Measurements from ENCODE around the gene ARL11.
"Not testable (repeated sequence)": the region's sequence is repeated elsewhere in the genome, so short reads cannot be mapped to it uniquely, and the experiment has no call there.

The ARL11 gene

DNA sequence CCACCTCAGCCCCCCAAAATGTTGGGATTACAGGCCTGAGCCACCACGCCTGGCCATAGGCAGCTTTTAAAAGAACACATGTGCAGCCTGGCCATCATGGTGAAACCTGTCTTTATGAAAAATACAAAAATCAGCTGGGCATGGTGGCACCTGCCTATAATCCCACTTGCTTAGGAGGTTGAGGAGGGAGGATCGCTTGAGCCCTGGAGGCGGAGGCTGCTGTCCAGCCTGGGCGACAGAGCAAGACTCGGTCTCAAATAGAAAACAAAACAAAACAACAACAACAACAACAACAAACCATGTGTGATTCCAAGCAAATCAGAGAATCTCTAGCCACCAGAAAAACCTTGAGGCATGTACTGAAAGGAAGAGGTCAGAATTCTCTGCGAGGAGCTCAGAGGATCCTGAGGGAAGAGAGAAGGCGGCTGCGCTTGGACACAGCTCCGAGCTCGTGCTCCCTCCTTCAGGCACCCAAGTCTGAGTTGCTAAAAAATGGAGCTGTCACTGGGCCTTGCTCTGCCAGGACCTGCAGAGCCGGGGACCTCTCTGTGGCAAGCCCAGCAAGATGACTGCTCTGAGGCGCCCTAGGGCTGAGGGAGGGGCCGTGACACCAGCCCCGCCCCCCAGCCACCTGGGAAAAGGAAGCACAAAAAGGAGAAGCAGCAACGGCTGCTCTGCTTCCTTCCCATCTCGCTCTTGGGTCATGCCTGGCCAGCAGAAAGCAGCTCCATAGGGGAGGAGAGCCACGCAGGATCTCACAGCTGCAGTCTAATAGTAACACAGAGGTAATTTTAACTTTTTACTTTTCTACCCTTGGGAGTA lies at the start of gene ARL11:
Gene ARL11, plus strand, starts transcription at position 677 of the 822 bp plus-strand sequence. CDS start 1,941 bp downstream, outside the sequence.
- DNase-seq (ENCODE audit: low spot score): no peak

DNA sequence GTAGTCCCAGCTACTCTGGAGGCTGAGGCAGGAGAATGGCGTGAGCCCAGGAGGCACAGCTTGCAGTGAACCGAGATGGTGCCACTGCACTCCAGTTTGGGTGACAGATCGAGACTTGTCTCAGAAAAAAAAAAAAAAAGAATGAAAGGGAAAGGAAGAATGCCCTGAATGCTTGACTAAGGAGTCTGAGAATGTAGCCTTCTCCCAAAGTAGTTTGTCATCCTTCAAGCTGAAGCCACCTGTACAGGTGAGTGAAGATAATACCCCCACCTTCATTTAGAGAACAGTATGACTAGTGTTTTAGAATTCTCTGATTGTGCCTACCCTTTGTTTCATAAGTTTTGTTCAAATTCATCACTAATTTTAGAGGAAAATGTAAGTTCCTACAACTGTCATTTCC lies 48.8 kb upstream of the ARL11 start:
- DNase-seq (ENCODE audit: low spot score): no peak

DNA sequence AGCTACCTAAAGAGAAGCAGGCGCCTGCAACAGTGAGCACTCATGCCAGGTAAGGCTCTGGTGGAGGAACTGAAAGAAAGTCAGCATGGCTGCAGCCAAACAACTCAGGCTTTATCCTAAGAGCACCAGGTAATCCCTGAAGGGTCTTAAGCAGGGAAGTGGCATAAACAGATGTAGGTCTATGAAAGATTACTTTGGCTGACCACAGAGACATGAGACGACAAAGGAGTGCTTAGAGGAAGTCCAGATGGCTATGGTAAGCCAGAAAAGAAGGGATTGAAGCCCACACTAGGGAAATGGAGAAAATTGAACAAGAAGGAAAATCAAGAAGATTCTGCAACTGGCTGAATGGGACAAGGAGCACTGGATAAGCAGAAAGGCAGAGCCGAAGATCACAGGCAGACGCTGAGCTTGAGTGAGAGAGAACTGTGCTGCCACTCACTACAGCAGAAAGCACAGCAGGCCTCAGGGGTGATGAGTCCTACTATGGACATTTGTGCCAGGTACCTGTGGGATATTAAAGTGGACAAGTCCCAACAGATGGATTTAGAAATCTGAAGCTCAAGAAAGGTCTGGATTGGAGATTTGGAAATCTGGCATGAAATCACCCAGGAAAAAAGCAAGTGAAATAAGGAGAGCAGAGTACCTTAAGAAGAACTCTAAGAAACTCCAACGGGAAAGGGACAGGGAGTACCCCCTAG lies 47.2 kb upstream of the ARL11 start:
- DNase-seq (ENCODE audit: low spot score): no peak

DNA sequence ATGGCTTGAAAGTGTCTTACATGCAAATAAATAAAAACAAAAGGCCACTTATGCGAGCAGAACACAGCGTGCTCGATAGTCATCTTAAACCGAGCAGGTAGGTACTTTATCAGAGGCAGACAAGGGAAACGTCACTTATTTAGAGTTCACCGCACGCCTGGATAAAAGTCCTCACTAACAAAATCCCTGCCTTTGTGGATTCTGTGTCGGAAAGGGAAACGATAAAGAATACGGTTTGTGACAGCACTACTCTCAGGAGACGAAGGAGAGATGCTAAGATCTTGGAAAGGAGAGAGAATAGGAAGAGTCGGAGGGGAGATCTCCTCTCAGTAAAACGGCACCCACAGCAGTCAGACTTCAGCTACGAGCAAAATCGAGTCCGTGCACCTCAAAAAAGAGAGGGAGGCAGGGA lies 43.5 kb upstream of the ARL11 start:
- DNase-seq (ENCODE audit: low spot score): no peak

DNA sequence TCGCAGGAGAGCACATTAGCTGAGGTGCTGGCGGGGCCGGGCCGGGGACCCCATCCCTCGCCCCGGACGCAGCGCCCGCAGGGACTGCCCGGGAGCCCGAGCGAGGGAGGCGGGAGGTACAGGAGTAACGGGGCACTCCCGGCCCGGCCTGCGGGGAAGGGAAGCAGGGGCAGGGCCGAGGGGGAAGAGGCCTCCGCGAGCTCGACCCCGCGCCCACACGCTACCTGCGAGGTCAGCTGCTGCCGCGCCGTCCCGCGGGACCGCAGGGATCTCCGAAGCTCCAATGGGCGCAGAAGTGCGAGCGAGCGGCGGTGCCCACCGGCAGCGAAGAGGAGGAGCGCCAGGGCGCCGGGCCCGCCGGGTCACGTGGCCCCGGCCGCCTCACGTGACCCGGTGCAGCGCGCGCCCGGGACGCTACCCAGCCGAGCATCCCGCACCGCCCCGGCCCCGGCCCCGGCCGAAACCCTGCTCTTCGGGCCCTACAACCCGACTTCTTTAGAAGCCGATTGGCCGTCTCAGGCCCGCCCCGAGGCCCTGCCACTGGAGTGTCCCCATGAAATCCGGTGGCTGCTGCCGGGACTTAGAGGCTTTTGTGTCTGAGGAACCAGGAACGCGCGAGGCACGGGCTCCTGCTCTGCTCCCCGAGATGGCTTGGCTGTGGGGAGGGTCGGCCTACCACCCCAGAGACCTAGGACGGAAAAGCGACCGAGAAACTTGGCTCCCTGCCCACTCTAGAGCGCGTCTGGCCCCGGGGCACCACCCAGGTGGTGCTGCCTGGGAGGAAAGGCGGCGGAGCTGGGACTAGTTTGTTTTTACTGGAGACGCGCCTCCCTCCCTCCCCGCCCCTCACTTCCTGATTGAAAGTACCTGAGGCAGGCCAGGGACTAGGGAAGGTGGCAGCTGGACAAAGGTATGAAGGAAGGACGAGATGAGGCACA lies 42.8 kb upstream of the ARL11 start, which contains the start of gene RCBTB1:
Gene RCBTB1, minus strand, starts transcription at position 339 of the 938 bp plus-strand sequence. CDS start 18,279 bp downstream, outside the sequence.
- peak; percentile 83 for DNase-seq (ENCODE audit: low spot score)

DNA sequence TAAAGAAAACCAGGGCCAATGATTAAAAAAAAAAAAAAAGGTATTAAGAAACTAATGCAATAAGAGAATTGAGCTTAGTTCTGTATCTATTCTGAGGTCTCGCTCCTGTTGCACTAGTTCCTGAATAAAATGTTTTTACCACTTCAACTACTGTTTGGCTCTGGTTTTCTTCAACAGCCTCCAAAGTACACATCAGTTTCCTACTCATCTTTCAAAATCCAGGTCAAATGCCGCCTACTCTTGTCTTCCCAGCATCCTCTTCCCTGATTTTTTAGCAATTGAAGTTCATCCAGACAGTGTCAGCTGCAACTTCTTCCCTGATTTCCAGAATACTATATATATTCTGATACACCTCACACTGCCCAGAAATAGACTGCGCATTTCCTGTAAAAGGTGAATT lies 41.6 kb upstream of the ARL11 start:
- DNase-seq (ENCODE audit: low spot score): no peak

DNA sequence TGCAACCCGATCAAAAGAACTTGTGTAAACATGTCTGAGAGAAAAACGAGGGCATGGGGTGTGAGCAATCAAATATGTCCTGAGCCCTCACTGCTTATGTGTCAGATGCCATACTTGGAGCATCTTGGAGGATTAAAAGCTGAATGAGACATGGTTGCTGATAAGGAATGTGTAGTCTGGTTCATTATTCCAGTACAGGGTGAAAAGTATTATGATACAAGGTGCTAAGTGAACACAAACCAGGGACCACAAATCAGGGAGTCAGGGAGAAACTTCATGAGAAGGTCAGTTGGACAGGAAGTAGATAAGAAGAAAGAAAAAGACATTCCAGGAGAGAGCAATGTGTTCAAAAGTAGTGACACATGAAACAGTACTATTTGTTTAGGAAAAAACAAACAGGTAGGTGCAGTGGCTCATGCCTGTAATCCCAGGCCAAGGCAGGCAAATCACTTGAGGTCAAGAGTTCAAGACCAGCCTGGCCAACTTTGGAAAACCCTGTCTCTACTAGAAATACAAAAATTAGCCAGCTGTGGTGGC lies 40.9 kb upstream of the ARL11 start:
- no peak for DNase-seq (ENCODE audit: low spot score)

DNA sequence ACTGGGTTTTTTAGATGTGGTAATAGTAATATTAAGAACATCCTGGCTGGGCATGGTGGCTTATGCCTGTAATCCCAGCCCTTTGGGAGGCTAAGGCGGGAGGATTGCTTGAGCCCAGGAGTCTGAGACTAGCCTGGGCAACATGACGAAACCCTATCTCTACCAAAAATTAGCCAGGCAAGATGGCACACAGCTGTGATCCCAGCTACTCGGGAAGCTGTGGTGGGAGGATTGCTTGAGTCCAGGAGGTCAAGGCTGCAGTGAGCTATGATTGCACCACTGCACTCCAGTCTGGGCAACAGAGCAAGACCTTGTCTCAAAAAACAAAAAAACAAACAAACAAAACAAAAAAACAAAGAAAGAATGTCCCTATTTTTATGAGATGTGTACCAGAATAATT lies 37.6 kb upstream of the ARL11 start:
- DNase-seq (ENCODE audit: low spot score): not testable (repeated sequence)

DNA sequence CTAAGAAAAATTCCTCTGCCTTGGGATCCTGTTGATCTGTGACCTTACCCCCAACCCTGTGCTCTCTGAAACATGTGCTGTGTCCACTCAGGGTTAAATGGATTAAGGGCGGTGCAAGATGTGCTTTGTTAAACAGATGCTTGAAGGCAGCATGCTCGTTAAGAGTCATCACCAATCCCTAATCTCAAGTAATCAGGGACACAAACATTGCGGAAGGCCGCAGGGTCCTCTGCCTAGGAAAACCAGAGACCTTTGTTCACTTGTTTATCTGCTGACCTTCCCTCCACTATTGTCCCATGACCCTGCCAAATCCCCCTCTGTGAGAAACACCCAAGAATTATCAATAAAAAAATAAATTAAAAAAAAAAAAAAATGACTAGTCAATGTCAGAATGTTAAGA lies 34.4 kb upstream of the ARL11 start:
- DNase-seq (ENCODE audit: low spot score): not testable (repeated sequence)

DNA sequence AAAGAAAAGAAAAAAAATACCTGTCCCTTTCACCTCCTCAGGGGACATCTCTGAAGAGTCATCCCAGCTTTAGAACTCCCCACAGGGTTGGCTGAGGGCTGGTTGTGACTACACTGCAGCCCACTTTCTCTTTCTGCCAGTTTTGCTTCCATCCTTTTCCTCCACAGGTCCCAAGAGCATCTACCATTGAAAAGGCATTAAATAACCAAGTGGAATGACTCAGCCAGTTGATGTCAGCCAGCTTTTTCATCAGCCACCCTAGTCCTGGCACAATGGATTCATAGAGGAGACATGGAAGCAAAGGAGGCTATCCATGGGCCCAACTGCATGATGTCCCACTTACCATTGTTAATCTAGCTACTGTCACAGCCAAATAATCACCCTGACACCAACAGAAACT lies 33.7 kb upstream of the ARL11 start:
- DNase-seq (ENCODE audit: low spot score): no peak

DNA sequence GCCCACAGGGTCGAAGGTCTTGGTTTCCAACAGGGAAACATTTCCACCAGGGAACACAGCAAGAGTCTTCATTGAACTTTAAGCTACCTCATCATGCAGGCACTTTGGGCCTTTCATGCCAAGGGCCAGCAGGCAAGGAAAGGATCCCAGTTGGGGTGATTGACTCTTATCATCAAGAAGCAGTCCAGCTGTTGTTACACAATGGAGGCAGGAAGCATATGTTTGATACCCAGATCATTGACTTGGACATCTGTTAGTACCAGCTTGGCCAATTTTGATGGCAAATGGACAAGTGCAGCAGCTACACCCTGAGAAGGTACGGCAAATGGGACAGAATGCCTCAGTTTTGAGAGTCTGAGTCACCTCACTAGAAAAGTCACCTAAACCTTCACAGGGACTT lies 32.1 kb upstream of the ARL11 start:
- no peak for DNase-seq (ENCODE audit: low spot score)

DNA sequence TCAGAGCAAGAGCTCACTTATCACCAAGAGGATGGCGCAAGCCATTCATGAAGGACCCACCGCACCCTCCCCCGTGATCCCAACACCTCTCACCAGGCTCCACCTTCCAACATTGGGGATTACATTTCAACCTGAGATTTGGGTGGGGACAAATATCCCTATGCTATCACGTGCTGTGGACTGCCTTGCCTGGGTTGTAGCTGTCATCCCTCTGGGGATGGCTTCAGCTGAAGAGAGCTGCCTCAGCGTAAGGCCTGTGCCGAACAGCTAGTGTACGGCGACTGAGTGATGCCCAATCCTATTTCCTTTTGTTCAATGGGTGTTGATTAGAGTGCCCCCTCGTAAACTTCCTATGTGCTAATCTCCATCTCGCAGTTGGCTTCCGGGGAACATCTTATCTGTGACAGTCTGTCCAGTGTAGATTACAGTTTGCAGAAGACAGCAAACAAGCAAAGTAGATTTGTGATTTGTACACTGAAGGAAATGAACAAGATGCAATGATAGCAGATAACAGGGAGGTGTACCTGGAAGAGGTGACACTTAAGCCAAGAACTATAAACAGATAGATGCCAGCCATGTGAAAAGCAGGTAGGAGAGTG lies 31.2 kb upstream of the ARL11 start:
- no peak for DNase-seq (ENCODE audit: low spot score)

DNA sequence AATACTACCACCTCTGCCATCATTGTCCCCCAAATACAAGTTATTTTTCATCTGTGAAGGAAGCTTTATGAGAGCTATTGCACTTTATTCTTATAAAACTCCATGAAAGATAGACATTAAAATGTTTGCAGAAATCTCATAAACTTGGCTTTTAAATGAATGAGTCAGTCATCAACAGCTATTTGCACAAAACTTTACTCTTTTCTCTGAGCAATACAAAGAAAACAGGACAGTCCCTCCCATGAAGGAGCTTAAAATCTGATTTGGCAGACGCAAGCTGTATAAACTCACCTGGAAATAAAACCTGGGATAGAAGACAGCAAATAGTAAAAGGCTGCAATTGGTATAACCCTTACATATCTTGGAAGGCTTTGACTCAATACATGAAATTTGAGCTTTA lies 26.3 kb upstream of the ARL11 start:
- no peak for DNase-seq (ENCODE audit: low spot score)

DNA sequence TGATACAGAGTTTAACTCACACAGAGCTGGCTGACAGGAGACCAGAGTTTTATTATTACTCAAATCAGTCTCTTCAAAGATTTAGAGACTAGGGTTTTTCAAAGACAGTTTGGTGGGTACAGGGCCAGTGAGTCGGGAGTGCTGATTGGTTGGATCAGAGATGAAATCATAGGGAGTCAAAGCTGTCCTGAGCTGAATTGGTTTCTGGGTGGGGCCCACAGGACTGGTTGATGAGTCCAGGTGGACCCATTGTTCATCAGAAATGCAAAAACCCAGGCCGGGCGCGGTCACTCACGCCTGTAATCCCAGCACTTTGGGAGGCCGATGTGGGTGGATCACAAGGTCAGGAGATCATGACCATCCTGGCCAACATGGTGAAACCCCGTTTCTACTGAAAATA lies 25.7 kb upstream of the ARL11 start:
- not testable (repeated sequence) for DNase-seq (ENCODE audit: low spot score)

DNA sequence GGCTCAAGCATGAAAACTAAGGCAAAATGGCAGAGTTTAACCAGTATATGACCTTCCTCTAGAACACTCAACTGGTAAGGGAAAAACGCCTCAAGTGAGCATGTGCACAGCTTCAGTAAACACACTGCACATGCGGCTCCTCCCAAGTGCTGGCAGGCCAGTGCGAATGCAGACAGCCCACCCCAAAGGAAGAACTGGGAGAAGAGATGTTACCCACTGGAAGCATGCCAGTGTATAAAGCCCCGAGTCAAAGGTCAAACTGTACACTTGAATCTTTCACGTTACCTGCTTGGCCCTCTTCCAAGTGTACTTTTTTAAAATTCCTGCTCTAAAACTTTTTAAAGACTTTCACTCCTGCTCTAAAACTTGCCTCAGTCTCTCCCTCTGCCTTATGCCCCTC lies 23.7 kb upstream of the ARL11 start:
- no peak for DNase-seq (ENCODE audit: low spot score)

DNA sequence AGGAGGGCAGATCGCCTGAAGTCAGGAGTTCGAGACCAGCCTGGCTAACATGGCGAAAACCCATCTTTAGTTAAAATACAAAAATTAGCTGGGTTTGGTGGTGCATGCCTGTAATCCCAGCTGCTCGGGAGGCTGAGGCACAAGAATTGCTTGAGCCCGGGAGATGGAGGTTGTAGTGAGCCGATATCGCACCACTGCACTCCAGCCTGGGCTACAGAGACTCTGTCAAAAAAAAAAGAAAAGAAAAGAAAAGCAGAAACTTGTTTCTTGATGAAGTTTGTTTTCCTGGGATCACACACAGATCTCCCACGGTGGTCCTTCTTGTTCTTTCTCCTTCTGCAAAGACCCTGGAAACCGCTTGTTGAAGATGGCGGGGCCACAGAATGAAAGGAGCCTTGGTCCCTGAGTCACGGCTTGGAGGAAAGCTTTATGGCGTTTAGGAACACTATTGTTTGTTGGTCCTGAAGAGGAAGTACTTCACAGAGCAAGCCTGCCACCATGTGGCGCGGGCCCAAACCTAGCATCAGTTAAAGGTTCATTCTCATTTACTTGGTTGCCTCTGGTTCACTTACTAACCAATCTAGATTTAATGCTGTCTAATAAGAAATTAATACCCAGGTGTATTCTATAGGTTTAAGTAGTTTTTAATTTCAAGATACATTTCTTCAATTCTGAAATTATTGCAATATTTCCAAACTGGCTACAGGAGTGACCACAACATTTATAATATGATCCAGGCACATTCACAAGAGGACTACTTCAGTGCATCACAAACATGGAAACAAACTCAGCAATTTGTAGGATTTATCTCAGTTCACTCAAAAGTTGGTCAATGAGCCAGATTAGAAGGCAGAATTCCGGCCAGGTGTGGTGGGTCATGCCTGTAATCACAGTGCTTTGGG lies 21.3 kb upstream of the ARL11 start:
- DNase-seq (ENCODE audit: low spot score): peak; percentile 57

DNA sequence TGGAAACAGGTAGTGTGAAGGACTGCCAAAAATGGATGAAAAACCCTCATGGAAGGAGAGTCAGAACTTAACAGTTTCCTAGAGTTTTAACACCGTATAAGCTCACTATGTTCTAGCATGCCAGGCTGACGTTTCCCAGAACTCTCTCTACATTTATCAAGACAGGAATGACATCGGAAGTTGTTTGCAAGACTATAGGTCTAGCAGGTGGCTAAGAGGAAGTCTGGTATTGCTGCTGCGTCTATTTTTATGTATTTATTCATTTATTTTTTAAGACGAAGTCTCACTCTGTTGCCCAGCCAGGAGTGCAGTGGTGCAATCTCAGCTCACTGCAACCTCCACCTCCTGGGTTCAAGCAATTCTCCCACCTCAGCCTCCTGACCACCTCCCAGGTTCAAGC lies 20.5 kb upstream of the ARL11 start:
- no peak for DNase-seq (ENCODE audit: low spot score)

DNA sequence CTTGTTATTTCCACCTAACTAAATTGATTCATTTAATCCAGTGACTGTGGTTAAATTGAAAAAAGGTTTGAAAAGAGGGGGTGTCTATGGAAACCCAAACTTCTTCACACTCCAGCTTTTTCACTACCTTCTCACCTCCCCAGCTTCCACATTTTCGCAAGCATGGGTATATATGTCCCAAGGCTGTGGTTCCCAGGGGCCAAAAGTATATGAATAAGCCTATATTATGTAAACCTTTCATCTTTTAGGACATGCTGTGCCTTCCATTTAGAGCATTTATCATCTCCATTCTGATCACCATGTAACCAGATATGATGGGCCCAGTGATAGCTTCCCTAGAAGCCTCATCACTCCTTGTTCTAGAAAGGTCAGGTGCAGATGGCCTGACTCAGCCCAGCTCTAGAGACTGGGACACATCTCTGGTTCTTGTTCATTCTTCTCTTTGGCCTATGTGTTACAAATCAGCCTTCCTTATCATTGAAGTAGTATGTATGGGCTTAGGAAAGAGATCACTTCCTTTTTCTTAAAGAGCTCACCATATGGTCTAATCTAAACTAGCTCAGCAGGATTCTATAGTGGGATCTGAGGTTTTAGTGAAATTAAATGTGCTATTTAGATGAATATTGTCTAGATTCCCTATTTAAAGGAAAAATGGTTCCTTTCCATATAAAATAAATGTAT lies 19.5 kb upstream of the ARL11 start:
- no peak for DNase-seq (ENCODE audit: low spot score)

DNA sequence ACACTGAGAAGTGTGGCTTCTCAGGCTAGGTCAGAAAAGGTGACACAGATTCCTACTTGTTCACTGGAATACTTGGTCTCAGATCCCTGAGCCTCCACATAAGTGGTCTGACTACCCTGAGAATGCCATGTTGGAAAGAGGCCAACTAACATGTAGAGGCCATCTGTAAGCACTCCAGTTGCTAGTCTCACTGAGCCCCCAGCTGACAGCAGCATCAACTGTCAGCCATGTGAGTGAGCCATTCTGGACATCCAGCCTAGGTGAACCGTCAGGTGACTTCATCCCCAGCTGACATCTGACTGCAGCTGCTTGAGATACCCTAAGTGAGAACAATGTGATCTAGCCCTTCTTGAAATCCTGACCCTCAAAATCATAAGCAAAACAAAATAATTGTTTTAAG lies 18.1 kb upstream of the ARL11 start:
- no peak for DNase-seq (ENCODE audit: low spot score)

DNA sequence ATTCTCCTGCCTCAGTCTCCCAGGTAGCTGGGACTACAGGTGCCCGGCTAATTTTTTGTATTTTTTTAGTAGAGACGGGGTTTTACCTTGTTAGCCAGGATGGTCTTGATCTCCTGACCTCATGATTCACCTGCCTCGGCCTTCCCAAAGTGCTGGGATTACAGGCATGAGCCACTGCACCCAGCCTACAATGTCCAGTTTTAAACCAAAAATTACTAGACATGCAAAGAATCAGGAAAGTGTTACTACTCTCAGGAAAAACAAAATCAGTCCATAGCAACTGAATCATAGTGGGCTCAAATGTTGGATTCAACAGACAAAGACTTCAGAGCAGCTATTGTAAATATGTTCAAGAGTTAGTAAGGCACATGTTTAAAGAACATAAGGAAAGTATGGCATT lies 16.3 kb upstream of the ARL11 start:
- not testable (repeated sequence) for DNase-seq (ENCODE audit: low spot score)

All from HuH-7.5 (cell line).